ENCODE results near the gene THSD7B.

Gene THSD7B

DNA sequence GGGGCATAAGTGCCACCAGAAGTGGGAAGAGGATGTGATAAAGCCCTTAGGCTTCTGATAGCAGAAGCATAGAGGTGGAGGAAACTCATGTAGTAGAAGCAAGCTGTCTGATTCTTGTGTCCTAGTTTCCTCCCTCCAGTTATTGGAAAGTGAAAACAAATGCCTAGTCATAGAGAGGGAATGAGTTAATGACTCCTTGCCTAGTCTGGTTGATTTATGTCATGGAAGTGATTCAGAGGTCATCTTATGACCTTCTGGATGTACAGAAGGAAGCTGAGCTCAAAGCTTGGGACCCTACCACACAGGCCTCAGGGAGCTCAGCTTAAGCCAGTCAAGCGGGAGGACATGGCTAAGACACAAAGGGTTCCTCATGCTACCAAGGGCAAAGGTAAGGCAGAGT, 232.2 kb downstream of the THSD7B start:
- TF ChIP-seq, protein P1, sequence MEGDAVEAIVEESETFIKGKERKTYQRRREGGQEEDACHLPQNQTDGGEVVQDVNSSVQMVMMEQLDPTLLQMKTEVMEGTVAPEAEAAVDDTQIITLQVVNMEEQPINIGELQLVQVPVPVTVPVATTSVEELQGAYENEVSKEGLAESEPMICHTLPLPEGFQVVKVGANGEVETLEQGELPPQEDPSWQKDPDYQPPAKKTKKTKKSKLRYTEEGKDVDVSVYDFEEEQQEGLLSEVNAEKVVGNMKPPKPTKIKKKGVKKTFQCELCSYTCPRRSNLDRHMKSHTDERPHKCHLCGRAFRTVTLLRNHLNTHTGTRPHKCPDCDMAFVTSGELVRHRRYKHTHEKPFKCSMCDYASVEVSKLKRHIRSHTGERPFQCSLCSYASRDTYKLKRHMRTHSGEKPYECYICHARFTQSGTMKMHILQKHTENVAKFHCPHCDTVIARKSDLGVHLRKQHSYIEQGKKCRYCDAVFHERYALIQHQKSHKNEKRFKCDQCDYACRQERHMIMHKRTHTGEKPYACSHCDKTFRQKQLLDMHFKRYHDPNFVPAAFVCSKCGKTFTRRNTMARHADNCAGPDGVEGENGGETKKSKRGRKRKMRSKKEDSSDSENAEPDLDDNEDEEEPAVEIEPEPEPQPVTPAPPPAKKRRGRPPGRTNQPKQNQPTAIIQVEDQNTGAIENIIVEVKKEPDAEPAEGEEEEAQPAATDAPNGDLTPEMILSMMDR (IDR thresholded peaks at IDR 0.05), result no peak

DNA sequence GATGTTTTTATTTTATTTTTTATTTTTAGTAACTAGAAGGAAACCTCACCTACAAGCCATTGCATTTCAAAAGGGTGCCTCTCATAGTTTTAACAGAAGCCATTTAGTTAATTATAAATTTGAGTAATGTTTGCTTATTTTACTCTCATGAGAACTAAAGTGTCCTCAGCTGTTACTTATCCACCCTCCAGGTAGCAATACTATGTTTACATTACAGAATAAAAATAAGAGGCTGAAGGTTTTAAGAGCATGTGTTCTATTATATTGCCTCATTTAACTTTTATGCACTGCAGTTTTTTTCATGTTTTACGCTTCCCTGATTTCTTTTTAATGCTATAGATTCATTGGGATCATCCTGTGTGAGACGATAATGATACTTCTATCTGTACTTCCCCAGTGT, 235.5 kb downstream of the THSD7B start:
- TF ChIP-seq, protein P1 (IDR thresholded peaks at IDR 0.05), result no peak

DNA sequence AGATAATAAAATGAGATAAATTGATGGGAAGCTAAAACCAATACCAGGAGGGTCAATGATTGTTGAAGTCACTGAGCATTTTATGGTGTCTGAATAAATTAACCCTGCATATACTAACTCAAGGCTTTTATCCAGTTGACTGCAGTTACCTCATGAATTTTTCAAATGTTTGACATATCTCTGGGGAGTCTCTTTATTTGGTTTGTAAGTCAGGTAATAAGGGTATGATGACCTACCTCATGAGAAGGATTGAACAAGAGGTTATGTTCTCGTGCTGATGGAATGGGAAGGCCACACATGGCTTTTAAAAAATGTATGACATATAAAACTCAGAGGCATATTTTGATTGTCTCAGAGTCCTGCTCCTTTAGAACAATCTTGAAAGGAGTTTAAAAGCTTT, 237.6 kb downstream of the THSD7B start:
- TF ChIP-seq, protein P1 (IDR thresholded peaks at IDR 0.05), result no peak

DNA sequence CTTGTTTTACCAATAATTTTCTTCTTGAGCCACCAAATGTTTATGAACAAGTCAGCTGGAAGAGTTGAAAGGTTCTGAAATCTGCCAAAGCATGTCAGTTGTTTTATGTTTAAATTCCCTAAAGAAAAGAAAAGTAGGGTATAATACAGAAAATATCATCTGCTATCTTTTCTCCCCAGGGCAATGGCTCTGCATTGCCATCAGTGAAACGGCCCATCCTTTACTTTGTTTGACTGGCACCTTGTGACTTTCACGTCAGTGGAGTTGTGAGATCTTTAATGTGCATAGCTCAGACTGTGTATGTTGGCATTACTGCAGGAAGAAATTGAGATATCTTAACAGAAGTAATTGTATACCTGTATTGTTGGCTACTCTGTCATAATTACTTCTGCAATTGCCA, 239.9 kb downstream of the THSD7B start:
- TF ChIP-seq, protein P1 (IDR thresholded peaks at IDR 0.05), result no peak

DNA sequence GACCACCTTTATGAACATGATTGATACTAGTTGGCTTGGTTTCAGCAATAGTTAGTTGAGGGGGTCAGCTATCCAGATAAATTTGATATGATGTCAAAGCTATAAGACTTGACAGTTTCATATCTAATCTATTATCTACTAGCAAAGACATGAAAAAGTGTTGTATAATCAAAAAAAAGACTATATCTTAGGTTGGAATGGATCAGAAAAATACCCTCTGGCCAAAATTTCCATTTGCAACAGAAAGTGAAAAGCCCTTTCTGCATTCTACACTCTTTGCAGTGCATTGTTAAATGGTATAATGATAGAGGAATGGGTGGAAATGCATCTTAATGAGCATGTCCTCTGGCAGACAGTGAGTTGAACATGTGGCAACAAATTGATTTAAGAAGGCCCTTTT, 242.6 kb downstream of the THSD7B start:
- TF ChIP-seq, protein P1 (IDR thresholded peaks at IDR 0.05), result no peak

DNA sequence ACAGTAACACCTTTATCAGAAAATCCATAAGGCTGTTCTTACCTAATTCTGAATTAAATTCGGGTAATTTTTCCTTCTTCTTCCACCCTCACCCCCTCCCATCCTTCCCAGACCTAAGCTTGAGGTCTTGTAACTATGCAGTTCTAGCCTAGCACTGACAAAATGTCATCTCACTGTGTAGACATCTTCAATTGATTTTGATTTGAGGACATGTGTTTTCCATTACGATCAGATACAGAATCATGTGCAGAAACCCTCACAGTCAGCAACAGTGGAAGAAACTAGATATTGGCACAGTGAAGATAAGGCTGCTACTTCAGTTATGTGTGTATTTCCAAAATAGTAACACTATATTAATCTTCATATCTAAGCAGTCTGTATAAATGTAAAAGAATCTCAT, 244.6 kb downstream of the THSD7B start:
- TF ChIP-seq, protein P1 (IDR thresholded peaks at IDR 0.05), result no peak

DNA sequence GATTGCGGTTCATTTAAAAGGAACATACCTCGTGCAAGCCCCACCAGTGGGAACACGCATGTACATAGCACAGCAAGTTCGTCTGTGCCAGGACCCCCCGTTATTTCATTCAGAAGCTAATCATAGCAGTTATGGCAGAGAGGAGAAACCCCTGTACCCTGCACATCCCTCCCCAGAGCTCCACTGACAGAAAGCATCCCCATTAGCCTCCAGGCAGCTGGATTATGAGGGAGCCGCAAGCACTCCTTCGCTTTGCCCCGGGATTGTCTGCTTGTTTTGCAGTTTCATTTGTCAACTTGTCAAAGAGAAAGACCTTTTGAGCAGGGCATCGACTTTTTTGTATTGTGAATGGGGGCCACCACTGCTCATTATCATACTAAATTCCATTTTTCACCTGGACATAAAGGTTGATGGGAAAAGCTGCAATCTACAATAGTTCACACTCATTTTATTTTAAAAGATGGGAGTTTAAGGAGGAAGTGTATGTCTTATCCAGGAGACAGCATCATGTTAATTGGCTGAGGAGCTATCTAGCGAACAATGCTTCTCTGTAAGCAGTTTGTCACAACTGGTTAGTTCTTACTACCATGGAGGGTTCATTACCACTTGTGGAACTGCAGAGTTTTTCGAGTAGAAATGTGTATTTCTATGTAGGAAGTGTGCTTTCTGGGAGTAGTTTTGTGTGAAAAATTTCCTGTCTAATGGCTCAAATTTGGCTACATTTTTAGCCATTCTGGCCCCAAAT, 255.3 kb downstream of the THSD7B start:
- TF ChIP-seq, protein P1 (IDR thresholded peaks at IDR 0.05), result no peak

DNA sequence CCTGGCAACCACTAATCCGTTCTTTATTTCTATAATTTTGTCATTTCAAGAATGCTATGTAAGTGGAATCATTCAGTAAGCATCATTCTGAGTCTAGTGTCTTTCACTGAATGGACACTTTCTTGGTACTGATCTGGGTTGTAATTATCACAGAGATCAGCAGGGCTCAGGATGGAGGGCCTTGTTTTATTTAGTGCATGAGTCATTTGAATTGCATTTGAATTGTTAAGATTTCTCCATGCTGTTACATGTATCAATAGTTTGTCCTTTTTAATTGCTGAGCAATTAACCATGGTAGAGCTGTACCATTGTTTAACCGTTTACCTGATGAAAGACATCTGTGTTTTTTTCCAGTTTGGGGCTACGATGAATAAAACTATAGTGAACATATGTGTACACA, 256.4 kb downstream of the THSD7B start:
- TF ChIP-seq, protein P1 (IDR thresholded peaks at IDR 0.05), result no peak
